NCI-H2029 treated with DMSO at 0.1 percent for 48 hours (cell line): ENCODE data around the gene SYT12.
"Not testable (repeated sequence)": the region's sequence is repeated elsewhere in the genome, so short reads cannot be mapped to it uniquely, and the experiment has no call there.

ENCODE experiments used
- DNase-seq: peaks from one replicate; lab custom pipeline; 2025; lab: John Stamatoyannopoulos, UW

The SYT12 gene, protein sequence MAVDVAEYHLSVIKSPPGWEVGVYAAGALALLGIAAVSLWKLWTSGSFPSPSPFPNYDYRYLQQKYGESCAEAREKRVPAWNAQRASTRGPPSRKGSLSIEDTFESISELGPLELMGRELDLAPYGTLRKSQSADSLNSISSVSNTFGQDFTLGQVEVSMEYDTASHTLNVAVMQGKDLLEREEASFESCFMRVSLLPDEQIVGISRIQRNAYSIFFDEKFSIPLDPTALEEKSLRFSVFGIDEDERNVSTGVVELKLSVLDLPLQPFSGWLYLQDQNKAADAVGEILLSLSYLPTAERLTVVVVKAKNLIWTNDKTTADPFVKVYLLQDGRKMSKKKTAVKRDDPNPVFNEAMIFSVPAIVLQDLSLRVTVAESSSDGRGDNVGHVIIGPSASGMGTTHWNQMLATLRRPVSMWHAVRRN

GRCh38 chr11:67022961-67023956, at the start of gene SYT12:
SYT12 (plus strand) TSS chr11:67023134; CDS start chr11:67030145, 7,011 bp downstream.
- no peak for DNase-seq

DNA sequence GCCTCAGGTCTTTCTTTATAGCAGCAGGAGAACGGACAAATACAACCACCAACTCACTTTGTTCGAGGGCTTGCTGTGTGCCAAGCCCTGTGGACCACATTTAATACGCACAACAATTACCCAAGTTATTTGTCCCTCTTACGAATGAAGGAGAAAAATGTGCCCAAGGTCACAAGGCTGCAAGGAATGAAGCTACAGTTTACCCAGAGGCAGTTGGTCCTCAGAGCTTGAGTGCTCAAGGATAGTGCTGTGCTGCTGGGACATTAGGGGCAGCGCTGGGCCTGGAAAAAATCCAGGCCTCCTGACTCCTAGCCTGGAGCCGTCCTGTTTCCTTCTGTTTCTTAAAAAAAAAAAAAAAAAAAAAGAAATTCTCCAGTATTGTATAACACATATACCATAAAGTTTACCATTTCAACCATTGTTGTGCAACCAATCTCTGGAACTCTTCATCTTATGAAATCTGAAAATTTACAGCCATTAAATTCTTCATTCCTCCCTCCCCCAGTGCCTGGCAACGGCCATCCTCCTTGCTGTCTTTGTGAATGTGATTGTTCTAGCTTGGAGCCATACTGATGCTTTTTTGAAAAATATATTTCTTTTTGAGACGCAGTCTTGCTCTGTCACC, 48.9 kb upstream of the SYT12 start:
- no peak for DNase-seq

- DNase-seq = no peak
These were observed 48.1 kb upstream of the SYT12 start, which contains the start of gene C11orf86 for GRCh38 chr11:66974724-66975404. C11orf86 (plus strand) TSS chr11:66975304; CDS start chr11:66975363, 59 bp downstream.

DNA sequence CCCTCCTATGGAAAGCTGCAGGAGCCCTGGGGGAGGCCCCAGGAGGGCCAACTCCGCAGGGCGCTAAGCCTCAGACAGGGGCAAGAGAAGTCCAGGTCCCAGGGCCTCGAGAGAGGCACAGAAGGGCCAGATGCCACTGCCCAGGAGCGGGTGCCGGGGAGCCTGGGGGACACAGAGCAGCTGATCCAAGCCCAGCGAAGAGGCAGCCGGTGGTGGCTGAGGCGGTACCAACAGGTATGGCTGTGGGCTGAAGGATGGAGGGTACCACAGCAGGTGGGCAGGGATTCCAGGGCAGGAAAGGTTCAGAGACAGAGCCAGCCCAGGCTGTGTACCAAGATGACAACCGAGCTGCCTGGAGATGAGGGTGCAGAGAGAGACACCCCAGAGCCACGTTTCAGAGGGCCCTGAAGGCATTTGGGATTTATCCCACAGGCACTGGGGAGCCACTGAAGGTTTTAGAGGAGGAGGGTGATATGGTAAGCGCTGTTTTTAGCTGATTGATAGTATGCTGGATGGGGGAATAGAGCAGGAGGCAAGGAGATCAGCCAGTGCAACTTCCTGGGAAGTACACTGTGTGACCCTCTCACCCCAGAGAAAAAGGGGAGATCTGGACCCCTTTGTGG, 47.4 kb upstream of the SYT12 start:
- DNase-seq = no peak

DNA sequence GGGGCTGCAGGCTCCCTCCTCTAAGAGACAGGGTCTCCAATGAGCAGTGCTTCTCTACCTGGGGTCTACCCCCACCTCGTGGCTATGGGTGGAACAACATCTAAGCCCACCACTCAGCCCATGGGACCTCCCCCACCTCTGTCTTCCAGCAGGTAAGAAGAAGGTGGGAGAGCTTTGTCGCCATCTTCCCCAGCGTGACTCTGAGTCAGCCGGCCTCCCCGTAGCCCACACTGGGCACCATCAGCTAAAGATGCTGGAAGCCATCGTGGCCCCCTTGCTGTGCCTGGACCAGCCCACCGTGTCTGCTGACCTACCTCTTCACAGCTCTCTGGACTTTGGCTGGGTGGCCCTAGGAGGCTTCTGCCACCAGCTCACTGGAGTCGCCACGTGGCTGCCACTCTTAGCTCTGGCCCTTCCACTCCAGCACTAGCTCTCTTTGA, 46.9 kb upstream of the SYT12 start:
- no peak for DNase-seq

- DNase-seq = no peak
These were observed 46.0 kb upstream of the SYT12 start for GRCh38 chr11:66976925-66977324.

DNA sequence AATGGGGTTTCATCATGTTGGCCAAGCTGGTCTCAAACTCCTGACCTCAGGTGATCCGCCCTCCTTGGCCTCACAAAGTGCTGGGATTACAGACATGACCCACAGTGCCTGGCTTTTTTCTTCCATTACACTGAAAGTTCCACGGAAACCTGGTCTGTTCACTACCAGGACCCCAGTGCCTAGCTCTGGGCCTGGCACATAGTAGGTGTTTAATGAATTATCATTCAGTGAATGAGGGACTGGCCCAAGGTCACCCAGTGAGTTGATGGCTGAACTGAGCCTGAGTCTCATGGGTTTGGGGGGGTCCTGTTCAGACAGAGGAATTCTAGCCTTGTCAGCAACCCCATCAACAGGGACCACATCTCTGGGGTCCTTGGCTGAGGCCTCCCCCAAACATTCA, 44.7 kb upstream of the SYT12 start:
- DNase-seq = no peak

GRCh38 chr11:66978717-66979116, 44.2 kb upstream of the SYT12 start:
- DNase-seq = no peak

DNA sequence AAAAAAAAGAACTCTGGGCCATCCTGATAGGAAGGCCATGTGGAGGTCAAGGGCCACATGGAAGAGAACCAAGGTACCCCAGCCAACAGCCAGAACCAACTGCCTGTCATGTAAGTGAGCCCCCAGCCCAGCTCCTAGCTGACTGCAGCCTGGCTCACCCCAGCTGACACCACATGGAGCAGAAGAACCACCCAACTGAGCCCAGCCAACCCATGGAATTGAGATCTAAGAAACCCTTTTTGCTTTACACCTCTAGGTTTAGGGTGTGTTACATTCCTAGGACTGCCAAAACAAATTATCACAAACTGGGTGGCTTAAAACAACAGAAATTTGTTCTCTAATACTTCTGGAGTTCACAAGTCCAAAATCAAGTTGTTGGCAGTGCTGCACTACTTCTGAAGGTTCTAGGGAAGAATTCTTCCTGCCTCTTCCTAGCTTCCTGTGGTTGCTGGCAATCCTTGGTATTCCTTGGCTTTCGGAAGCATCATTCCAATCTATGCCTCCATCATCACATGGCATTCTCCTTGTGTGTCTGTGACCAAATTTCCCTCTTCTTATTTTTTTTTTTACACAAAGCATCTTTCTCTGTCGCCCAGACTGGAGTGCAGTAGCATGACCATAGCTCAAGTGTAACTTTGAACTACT, 43.5 kb upstream of the SYT12 start:
- no peak for DNase-seq

DNA sequence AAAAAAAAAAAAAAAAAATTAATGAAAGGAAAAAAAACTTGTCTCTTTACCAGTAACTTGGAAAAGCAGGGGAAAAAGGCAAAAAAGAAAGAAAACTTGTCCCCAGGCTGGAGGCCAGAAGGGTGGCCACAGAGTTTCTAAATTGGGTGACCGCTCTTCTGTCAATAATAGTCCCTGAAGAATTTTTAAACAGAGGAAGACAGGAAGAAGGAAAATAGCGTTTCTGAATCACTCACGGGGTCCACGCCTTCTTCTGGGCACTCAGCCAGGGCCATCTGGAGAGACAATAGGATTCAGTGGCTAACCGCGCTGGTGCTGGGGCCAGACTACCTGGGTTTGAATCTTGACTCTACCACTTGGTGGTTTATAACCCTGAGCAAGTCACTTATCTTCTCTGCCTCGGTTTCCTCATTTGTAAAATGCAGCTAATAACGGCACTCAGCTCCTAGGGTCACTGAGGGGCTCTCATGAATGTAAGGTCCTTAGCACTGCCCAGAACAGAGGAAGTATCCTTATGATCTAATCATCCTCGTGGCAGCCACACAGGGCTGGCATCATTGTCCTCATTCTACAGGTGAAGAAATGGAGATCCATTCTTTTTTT, 40.9 kb upstream of the SYT12 start:
- peak; percentile 93 for DNase-seq

- no peak for DNase-seq
These were observed 39.5 kb upstream of the SYT12 start for GRCh38 chr11:66983275-66983924.

DNA sequence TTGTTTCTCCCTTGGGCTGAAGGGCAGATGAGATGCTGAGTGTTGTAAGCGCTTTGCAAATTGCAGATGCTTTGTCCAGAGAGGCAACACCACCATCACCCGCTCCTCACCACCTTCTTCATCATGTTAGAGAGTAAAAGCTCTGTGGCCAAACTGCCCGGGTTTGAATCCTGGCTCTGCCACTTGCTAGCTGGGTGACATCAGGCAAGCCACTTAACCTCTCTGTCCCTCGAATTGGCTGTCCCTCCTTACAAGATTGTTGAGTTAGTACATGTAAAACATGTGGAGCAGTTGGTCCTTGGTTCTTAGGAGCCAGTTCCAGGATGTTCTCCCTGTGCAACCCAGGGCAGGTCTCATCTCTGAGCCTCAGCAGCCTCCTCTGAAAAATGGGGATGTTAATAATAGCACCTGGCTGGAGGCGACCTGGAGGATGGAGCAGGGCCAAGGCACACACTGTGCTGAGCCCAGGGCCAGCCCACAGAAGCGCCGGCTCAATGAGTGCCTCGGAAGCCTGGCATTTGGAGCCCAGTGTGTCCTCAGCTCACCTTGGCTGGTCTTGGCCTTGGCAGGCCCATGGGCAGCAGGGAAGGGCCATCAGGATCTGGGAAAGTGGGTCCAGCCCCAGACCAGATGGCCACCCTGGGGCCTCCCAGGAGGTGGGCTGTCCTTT, 37.3 kb upstream of the SYT12 start:
- DNase-seq = no peak

DNA sequence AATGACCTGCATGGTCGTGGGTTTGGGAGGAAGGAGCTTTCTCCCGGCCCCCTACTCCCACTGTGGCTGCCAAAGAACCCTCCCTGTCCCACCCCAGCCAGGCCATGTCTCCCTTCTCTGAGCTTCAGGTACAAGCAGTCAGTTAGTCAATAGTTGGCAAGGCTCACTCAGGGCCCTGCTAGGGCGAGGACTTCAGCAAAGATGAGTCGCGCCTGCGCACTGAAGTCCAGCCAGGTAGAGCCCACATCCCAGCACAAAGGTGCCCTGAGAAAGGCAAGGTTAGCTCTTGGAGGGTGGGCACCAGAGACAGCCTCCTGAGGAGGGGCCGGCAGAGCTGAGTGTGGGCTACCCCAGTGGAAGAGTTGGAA, 36.8 kb upstream of the SYT12 start:
- no peak for DNase-seq

- DNase-seq = no peak
These were observed 35.7 kb upstream of the SYT12 start for GRCh38 chr11:66987158-66987620.

GRCh38 chr11:66987924-66988637, 34.9 kb upstream of the SYT12 start:
- no peak for DNase-seq

DNA sequence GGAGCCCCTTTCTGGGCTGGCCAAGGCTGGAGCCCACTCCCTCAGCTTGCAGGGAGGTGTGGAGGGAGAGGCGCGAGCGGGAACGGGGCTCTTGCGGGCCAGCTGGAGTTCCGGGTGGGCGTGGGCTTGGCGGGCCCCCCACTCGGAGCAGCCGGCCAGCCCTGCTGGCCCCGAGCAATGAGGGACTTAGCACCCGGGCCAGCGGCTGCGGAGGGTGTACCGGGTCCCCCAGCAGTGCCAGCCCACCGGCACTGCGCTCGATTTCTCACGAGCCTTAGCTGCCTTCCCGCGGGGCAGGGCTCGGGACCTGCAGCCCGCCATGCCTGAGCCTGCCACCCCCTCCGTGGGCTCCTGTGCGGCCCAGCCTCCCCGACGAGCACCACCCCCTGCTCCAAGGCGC, 34.2 kb upstream of the SYT12 start:
- DNase-seq = not testable (repeated sequence)

GRCh38 chr11:66989360-66989759, 33.6 kb upstream of the SYT12 start:
- not testable (repeated sequence) for DNase-seq

- DNase-seq = no peak
These were observed 30.9 kb upstream of the SYT12 start for GRCh38 chr11:66992041-66992440.
